Heart left ventricle (tissue), 16 donors: Measurements from ENCODE around the gene NUP210. TPM values are rescaled to one million over a fixed set of nuclear protein-coding genes. Genes with fewer than 3 reads are reported as not detected.
A peak's percentile ranks its signal among the peaks of the same experiment; 100 is the strongest.

Experiments
- ATAC-seq, 4 donors: fragments of 200-7000 bp; cut with Tn5 transposase; one replicate each; pipeline ENCODE4 v1.9.1; 2020 to 2022; ENCODE audit warnings: moderate library complexity in 4 of 4, mild to moderate bottlenecking in 3 of 4, moderate number of reproducible peaks in 1 of 4
- DNase-seq, 5 donors: peaks; one replicate each; pipeline ENCODE4 v3.0.0-alpha.2; 2020
- H3K27ac ChIP-seq, 12 donors: fragments of 200-600 bp; sonication (generic) in 4 of 12; one replicate each; pipeline versions ENCODE4 v1.5.0 to v1.8.0; 2016 to 2022; ENCODE audit warnings: mild to moderate bottlenecking in 2 of 12
- H3K27me3 ChIP-seq, 9 donors: fragments of 200-600 bp; sonication (generic) in 2 of 9; one replicate each; pipeline versions ENCODE4 v1.5.1 to v1.8.0; 2016 to 2022; ENCODE audit warnings: mild to moderate bottlenecking in 3 of 9
- H3K36me3 ChIP-seq, 9 donors: fragments of 200-600 bp; sonication (generic) in 2 of 9; one replicate each; pipeline versions ENCODE4 v1.5.0 to v1.8.0; 2018 to 2022; ENCODE audit warnings: mild to moderate bottlenecking in 2 of 9
- H3K4me1 ChIP-seq, 12 donors: fragments of 200-600 bp; sonication (generic) in 4 of 12; one replicate each; pipeline versions ENCODE4 v1.5.0 to v1.8.0; 2016 to 2022; ENCODE audit warnings: mild to moderate bottlenecking in 3 of 12
- H3K4me3 ChIP-seq, 12 donors: fragments of 200-600 bp; sonication (generic) in 4 of 12; one replicate each; pipeline versions ENCODE4 v1.5.0 to v1.8.0; 2017 to 2022; ENCODE audit warnings: mild to moderate bottlenecking in 9 of 12, moderate library complexity in 4 of 12
- H3K9me3 ChIP-seq, 12 donors: fragments of 200-600 bp; sonication (generic) in 4 of 12; one replicate each; pipeline versions ENCODE4 v1.5.0 to v1.8.0; 2016 to 2022; ENCODE audit warnings: mild to moderate bottlenecking in 1 of 12
- POLR2A ChIP-seq, 2 donors: fragments of 450-650 bp; IDR thresholded peaks; one replicate each; pipeline ENCODE4 v1.6.1; 2017; ENCODE audit warnings: antibody characterized with exemption in 2 of 2, mild to moderate bottlenecking in 2 of 2, moderate library complexity in 2 of 2
- WGBS, 4 donors: extraction: QIAGEN DNeasy Blood & Tissue Kit in 2 of 4; methylation state at CpG; one replicate each; pipeline versions ENCODE4 v1.1.5 to v1.1.7; 2013 to 2018; 5-methylcytosine and 5-hydroxymethylcytosine counted together
- intact Hi-C, 10 donors: fragments of 100-400 bp; cut with DNase I; formaldehyde crosslinking; loops; one replicate each; pipeline versions ENCODE4 v1.11.1 to v1.14.2; 2022
- polyA plus RNA-seq, 2 donors: library from polyadenylated mRNA; stranded (reverse); fragments of 200-250 nt; gene quantifications; one replicate each; pipeline ENCODE4 v1.2.3, GENCODE V29; 2013
- total RNA-seq, 9 donors: library from RNA; depleted of rRNA in 2 of 9; stranded (reverse); fragments of >200 nt in 2 of 9; fragmentation: NEBNext Ultra II Directional in 3 of 9; extraction: Animal tissue kit (Norgen Biotek cat#: 25700) in 3 of 9; gene quantifications; one replicate each; pipeline versions ENCODE4 v1.1.0 to v1.2.4, GENCODE V29; 2016 to 2023
- TF ChIP-seq, protein P1 (sequence below), 12 donors: fragments of 200-600 bp; sonication (generic) in 4 of 12; IDR thresholded peaks; one replicate each; pipeline versions ENCODE4 v1.5.0 to v1.8.0; 2018 to 2022; ENCODE audit warnings: antibody characterized with exemption in 12 of 12, mild to moderate bottlenecking in 5 of 12
- donor health status: ischemic (EF 13 %, LVEDD 7.1; RV severe dilation, severe dysfunction).
- donor health status: healthy with polysubstance abuse.
- donor health status: DM: no; HTN: yes; CAD: no.
- donor health status: DM: no; HTN: no; CAD: no.
- donor health status: ischemic (EF 25% LVEDD 6.9; RV normal size, moderate dysfunction).
- donor health status: ischemic (EF 25% LVEDD 5.7; RV mildly dilated, moderate dysfunction).
- donor health status: healthy.
- donor health status: DM: yes; HTN: yes; CAD: no.
- donor health status: ischemic (EF 35%, LVEDD 5.7; RV mildly dilated, moderate dysfunction).
- donor health status: nonischemic (EF 11% LVEDD 7.7; RV severe dilation, severe dysfunction).
- donor health status: DM: yes; HTN: yes; CAD: no.
- donor health status: PGD.
- donor health status: ischemic (EF 29% LVEDD 5.4; RV normal size, mild dysfunction).
- donor health status: nonischemic (EF 23%, LVEDD 6.1; RV moderate dilation, normal function).

The NUP210 gene
- total and polyA plus RNA-seq, 11 donors: 1.3 to 9.7 (median 2.6) TPM

DNA sequence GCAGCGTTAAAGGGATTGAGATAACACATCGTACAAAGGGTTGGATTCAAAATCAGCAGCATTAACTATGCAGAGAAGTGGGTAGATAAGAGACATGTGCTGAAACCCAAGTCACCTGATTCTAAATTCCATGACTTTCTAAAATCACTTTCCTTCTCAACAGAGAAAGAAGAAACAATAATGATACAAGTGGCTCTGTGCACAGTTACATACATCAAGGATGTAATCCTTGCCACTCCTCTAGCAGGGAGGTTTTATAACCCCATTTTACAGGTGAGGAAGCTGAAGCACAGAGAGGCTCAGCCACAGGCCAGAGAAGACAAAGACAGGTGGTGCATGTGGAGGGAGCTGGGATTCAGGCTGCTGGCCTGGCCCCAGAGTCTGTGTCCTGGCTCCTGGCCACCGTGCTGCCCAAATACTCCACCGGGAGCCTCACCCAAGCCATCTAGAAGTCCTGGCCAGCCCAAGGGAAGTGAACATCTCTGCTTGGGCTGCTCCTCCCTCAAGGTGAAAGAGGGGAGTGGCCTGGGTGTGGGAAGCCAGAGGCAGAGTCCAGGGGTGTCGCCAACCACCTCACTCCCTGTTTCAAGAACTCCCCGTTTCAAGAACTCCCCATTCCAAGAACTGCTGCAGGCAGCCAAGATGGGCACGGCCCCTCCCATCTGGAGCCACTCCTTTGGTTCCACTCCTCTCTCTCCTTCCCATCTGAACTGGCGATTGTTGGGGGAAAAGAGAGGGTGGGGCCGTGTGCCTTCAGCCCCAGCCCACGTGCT, 147.1 kb downstream of the NUP210 start:
- TF ChIP-seq POLR2A (IDR thresholded peaks at IDR 0.05): no peak
- TF ChIP-seq, protein P1, sequence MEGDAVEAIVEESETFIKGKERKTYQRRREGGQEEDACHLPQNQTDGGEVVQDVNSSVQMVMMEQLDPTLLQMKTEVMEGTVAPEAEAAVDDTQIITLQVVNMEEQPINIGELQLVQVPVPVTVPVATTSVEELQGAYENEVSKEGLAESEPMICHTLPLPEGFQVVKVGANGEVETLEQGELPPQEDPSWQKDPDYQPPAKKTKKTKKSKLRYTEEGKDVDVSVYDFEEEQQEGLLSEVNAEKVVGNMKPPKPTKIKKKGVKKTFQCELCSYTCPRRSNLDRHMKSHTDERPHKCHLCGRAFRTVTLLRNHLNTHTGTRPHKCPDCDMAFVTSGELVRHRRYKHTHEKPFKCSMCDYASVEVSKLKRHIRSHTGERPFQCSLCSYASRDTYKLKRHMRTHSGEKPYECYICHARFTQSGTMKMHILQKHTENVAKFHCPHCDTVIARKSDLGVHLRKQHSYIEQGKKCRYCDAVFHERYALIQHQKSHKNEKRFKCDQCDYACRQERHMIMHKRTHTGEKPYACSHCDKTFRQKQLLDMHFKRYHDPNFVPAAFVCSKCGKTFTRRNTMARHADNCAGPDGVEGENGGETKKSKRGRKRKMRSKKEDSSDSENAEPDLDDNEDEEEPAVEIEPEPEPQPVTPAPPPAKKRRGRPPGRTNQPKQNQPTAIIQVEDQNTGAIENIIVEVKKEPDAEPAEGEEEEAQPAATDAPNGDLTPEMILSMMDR (IDR thresholded peaks at IDR 0.05): no peak
- no peak for DNase-seq
- H3K36me3 ChIP-seq: no peaks in the 10 kb centered on the region
- no peaks in the 10 kb centered on the region for H3K27me3 ChIP-seq
- H3K27ac ChIP-seq: no peak overlapping the region
- H3K9me3 ChIP-seq: peaks cover 0 to 15% (median 0%) of the 10 kb centered on the region in 12 donors
- H3K4me3 ChIP-seq: no peak overlapping the region
- intact Hi-C loops: no loop called here
- ATAC-seq: no peak
- peaks cover 0 to 12% (median 0%) of the 10 kb centered on the region in 12 donors for H3K4me1 ChIP-seq
- WGBS, 4 donors: 60 to 75% (median 63%) methylated on average over 10 of the region's 10 CpGs

DNA sequence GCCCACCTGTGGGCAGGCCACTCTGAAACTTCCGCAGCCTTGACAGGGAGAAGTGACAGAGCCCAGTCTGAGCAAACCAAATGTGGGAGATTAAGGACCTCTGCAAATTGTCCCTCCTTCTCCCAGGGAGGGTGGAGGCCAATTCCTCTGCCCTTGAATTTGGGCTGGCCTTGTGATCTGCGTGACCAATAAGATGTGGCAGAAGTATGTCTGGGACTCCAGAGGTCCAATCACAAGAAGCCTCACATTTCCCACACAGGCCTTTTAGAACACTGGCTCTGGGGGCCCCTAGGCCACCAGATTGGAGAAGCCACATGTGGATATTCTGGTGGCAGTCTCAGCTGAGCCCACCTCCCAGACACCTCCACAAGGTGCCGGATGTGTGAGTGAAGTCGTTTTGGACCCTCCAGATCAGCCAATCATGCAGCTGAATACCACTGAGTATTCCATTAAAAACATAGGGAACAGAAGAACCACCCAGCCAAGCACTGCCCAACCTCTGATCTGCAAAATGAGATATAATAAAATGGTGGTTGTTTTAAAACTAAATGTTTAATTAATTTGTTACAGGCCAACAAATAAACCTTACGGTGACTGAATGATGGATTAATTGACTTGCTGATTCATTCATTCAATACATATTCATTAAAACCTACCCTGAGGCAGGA, 150.3 kb downstream of the NUP210 start:
- DNase-seq (no peak), ATAC-seq (no peak)
- TF ChIP-seq, protein P1 (IDR thresholded peaks at IDR 0.05): no peak
- TF ChIP-seq POLR2A (IDR thresholded peaks at IDR 0.05): no peak
- WGBS, 4 donors: 87 to 97% (median 92%) methylated on average over 5 of the region's 5 CpGs
- Histone ChIP-seq H3K27me3 (no peaks in the 10 kb centered on the region), H3K4me3 (no peak overlapping the region), H3K9me3 (peaks cover 0 to 15% (median 0%) of the 10 kb centered on the region in 12 donors), H3K4me1 (peaks cover 0 to 3% (median 0%) of the 10 kb centered on the region in 12 donors), H3K27ac (no peak overlapping the region), H3K36me3 (no peaks in the 10 kb centered on the region)
- intact Hi-C loops: no loop called here

DNA sequence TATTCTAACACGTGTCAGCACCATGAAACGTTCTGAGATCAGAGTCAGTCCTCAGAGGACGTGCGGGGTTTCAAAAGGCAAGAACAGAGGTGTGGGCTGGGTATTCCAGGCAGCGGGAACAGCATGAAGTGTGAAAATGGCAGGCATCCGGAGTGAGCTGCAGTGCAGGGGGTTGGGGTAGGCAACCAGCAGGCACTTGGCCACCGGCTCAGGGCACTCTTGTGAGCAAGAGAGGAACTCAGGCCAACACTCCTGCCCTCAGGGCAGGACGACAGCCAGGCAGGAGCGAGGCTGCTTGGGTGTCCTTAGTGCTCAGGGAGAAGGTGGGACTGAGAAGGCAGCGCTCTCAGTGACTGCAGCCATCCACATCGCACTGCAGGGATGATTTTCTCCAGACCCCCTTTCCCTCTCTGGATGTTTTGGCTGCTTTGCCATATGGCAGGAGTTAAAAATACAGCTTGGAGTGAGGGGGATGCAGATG, 151.1 kb downstream of the NUP210 start:
- no peak overlapping the region for H3K4me3 ChIP-seq
- H3K27ac ChIP-seq: no peak overlapping the region
- DNase-seq (peak in 1 of 5 donors; percentile 40), ATAC-seq (no peak)
- 38 to 51% (median 44%) methylated on average over 11 of the region's 11 CpGs for WGBS, 4 donors
- peaks cover 0 to 15% (median 0%) of the 10 kb centered on the region in 12 donors for H3K9me3 ChIP-seq
- no peaks in the 10 kb centered on the region for H3K36me3 ChIP-seq
- no peaks in the 10 kb centered on the region for H3K27me3 ChIP-seq
- no peak for TF ChIP-seq POLR2A (IDR thresholded peaks at IDR 0.05)
- TF ChIP-seq, protein P1 (IDR thresholded peaks at IDR 0.05): no peak
- H3K4me1 ChIP-seq: peaks cover 0 to 10% (median 0%) of the 10 kb centered on the region in 12 donors
- intact Hi-C loops: no loop called here

DNA sequence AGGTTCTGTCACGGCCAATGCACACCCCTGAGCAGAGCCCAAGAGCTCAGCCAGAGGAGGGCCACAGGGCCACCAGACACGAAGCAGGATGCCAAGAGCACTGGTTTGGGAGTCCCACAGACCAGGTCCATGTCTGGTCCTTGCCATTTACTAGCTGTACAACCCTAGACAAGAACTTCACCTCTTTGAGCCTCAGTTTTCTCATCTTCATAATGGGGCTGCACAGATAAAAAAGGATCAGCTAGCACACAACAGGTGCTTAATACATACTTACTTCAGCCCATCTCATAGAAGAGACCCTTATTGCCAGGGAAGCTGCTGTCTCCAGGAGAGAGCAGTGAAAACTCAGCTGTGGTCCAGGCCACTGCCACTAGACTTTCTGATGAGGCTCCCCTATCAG, 152.0 kb downstream of the NUP210 start:
- DNase-seq: no peak
- H3K36me3 ChIP-seq: no peaks in the 10 kb centered on the region
- H3K4me1 ChIP-seq: peaks cover 0 to 17% (median 2%) of the 10 kb centered on the region in 12 donors
- H3K4me3 ChIP-seq: no peak overlapping the region
- peaks cover 0 to 15% (median 0%) of the 10 kb centered on the region in 12 donors for H3K9me3 ChIP-seq
- intact Hi-C loops: no loop called here
- no peaks in the 10 kb centered on the region for H3K27me3 ChIP-seq
- WGBS, 4 donors: 86 to 100% (median 89%) methylated on average over 2 of the region's 2 CpGs
- ATAC-seq: no peak
- TF ChIP-seq, protein P1 (IDR thresholded peaks at IDR 0.05): no peak
- no peak for TF ChIP-seq POLR2A (IDR thresholded peaks at IDR 0.05)
- H3K27ac ChIP-seq: no peak overlapping the region
